ENCODE results near the gene ATF7IP.
A peak's percentile ranks its signal among the peaks of the same experiment; 100 is the strongest.

Gene ATF7IP

GRCh38 chr12:14362352-14362751, 3.1 kb upstream of the ATF7IP start:
- TF ChIP-seq CTCF (conservative IDR thresholded peaks at IDR 0.05; ENCODE audit: control insufficient read depth, insufficient read depth, low read depth, low read length) = no peak
- H3K4me3 ChIP-seq (ENCODE audit: control insufficient read depth, low read depth, low read length) = no peak overlapping the region
- DNase-seq (ENCODE audit: low read depth) = no peak

- no peak for TF ChIP-seq CTCF (conservative IDR thresholded peaks at IDR 0.05; ENCODE audit: control insufficient read depth, insufficient read depth, low read depth, low read length)
- no peak for DNase-seq (ENCODE audit: low read depth)
These were observed 755 bp upstream of the ATF7IP start for GRCh38 chr12:14364583-14365271.

DNA sequence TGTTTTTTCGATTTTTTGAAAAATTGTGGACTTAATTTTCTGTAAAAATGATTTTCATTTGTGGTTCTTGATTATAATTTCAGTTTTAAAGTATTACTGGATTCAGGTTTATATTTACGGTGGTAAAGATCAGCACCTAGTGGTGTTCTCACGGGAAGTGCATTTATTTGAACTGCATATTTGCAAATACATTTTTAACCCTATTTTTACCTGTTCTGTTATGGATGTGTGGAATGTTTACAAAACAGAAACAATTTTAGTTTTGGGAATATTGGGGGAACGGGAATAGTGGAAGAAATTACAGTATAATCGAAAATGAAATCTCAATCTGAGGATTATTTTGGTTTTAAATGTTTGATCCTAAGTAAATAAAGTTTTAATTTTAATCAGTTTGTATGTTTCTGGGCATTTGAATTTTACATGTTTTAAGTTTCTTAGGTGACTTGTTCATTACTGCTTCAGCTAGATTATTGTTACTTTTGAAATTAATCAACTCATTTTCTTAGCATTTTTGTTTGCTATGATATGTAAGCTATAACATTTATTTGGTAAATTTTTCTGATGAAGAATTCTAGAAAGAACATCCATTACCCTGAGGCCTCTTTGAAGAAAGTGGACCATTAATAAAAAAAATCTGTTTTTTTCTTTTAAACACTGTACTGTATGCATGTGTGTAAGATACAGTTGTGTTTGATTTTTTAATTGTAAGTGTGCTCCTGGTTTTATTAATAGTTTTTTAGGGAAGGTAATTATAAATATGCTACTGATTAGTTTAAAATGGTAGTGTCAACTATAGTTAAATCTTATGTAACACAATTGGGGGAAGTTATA, 942 bp downstream of the ATF7IP start:
- TF ChIP-seq CTCF (conservative IDR thresholded peaks at IDR 0.05; ENCODE audit: control insufficient read depth, insufficient read depth, low read depth, low read length) = peak; percentile 19
- DNase-seq (ENCODE audit: low read depth) = peak; percentile 48
- peak overlapping the region; percentile 68 for H3K4me3 ChIP-seq (ENCODE audit: control insufficient read depth, low read depth, low read length)

More at GRCh38 chr12:14364583-14365271, 755 bp upstream of the ATF7IP start:
- peak overlapping the region; percentile 68 for H3K4me3 ChIP-seq (ENCODE audit: control insufficient read depth, low read depth, low read length)

GRCh38 chr12:14367040-14367661, 1.7 kb downstream of the ATF7IP start:
- peak; percentile 29 for DNase-seq (ENCODE audit: low read depth)
- H3K4me3 ChIP-seq (ENCODE audit: control insufficient read depth, low read depth, low read length) = peak overlapping the region; percentile 68
- TF ChIP-seq CTCF (conservative IDR thresholded peaks at IDR 0.05; ENCODE audit: control insufficient read depth, insufficient read depth, low read depth, low read length) = no peak

GRCh38 chr12:14369311-14369710, 3.8 kb downstream of the ATF7IP start:
- H3K4me3 ChIP-seq (ENCODE audit: control insufficient read depth, low read depth, low read length) = no peak overlapping the region
- no peak for DNase-seq (ENCODE audit: low read depth)
- TF ChIP-seq CTCF (conservative IDR thresholded peaks at IDR 0.05; ENCODE audit: control insufficient read depth, insufficient read depth, low read depth, low read length) = no peak

DNA sequence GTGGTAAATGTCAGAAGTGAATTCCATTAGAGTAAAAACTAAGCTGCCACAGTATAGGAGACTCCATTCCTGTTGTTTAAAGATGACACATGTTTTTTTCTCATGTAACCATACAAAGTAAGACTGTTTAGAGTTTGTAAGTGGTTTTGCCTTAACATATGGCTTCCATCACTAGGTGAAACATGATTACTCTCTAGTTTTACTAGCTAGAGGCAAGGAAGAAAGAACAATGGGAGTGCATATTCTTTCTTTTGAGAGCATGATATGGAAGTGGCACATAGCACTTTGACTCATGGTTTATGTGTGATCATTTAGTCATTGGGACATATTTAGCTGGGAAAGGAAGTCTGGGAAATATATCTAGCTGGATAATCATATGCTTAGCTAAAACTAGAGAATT, 7.7 kb downstream of the ATF7IP start:
- peak; percentile 71 for DNase-seq (ENCODE audit: low read depth)
- no peak for TF ChIP-seq CTCF (conservative IDR thresholded peaks at IDR 0.05; ENCODE audit: control insufficient read depth, insufficient read depth, low read depth, low read length)
- no peak overlapping the region for H3K4me3 ChIP-seq (ENCODE audit: control insufficient read depth, low read depth, low read length)
